ENCODE data around the gene CCDC157. TPM values are rescaled to one million over a fixed set of nuclear protein-coding genes. Genes with fewer than 3 reads are reported as not detected.

The CCDC157 gene
- total RNA-seq, 1 donor from 2014 or later = 9.3 TPM

DNA sequence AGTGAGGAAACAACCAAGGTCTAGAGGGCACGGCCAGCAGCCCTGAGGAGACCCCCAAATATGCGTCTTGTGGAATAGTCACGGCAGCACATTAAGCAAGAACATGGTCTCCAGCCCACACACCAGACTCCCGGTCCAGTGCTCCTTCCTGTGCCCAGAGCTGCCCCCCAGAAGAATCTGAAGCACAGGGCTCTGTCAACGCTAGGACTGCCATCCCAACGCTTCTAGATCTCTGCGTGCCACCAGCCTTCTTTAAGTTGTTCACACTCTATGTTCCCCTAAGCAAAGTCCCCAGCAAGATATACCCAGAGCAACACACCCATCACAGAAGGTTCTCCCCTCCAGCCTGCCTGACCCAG, 36.5 kb downstream of the CCDC157 start:
- TF ChIP-seq, protein P1, sequence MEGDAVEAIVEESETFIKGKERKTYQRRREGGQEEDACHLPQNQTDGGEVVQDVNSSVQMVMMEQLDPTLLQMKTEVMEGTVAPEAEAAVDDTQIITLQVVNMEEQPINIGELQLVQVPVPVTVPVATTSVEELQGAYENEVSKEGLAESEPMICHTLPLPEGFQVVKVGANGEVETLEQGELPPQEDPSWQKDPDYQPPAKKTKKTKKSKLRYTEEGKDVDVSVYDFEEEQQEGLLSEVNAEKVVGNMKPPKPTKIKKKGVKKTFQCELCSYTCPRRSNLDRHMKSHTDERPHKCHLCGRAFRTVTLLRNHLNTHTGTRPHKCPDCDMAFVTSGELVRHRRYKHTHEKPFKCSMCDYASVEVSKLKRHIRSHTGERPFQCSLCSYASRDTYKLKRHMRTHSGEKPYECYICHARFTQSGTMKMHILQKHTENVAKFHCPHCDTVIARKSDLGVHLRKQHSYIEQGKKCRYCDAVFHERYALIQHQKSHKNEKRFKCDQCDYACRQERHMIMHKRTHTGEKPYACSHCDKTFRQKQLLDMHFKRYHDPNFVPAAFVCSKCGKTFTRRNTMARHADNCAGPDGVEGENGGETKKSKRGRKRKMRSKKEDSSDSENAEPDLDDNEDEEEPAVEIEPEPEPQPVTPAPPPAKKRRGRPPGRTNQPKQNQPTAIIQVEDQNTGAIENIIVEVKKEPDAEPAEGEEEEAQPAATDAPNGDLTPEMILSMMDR (conservative IDR thresholded peaks at IDR 0.05) = no peak
- H3K27me3 Mint-ChIP-seq (ENCODE audit: low read depth) = peaks cover 24% of the 10 kb centered on the region
- peaks cover 53% of the 10 kb centered on the region for H3K4me1 Mint-ChIP-seq
- no peaks in the 10 kb centered on the region for H3K36me3 Mint-ChIP-seq (ENCODE audit: low read depth)
- H3K27ac Mint-ChIP-seq (ENCODE audit: unreplicated experiment) = peak overlapping the region; percentile 75
- no peaks in the 10 kb centered on the region for H3K9me3 Mint-ChIP-seq
- no peak for DNase-seq (ENCODE audit: low read depth, low spot score)
- peak overlapping the region; percentile 58 for H3K4me3 Mint-ChIP-seq

DNA sequence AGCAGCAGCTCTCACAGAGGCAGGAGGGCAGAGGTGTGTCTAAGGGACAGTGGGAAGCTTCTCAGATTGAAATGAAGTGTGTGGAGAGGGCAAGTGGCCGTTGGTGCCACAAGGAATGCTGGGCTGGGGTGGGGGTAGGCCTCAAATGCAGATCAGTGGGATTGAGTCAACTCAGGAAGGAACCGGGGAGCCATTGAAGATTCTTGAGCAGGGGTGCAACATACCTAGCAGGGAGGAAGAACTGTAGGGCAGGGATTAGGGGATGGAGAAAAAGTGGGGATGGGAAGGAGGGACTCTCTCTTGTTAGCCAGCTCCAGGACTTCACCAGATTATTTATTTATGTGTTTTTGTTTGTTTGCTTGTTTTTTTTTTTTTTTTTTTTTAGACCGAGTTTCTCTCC, 37.1 kb downstream of the CCDC157 start:
- TF ChIP-seq, protein P1 (conservative IDR thresholded peaks at IDR 0.05) = no peak
- H3K4me1 Mint-ChIP-seq = peaks cover 59% of the 10 kb centered on the region
- DNase-seq (ENCODE audit: low read depth, low spot score) = no peak
- H3K36me3 Mint-ChIP-seq (ENCODE audit: low read depth) = no peaks in the 10 kb centered on the region
- peak overlapping the region; percentile 58 for H3K4me3 Mint-ChIP-seq
- H3K27ac Mint-ChIP-seq (ENCODE audit: unreplicated experiment) = no peak overlapping the region
- peaks cover 28% of the 10 kb centered on the region for H3K27me3 Mint-ChIP-seq (ENCODE audit: low read depth)
- H3K9me3 Mint-ChIP-seq = no peaks in the 10 kb centered on the region

DNA sequence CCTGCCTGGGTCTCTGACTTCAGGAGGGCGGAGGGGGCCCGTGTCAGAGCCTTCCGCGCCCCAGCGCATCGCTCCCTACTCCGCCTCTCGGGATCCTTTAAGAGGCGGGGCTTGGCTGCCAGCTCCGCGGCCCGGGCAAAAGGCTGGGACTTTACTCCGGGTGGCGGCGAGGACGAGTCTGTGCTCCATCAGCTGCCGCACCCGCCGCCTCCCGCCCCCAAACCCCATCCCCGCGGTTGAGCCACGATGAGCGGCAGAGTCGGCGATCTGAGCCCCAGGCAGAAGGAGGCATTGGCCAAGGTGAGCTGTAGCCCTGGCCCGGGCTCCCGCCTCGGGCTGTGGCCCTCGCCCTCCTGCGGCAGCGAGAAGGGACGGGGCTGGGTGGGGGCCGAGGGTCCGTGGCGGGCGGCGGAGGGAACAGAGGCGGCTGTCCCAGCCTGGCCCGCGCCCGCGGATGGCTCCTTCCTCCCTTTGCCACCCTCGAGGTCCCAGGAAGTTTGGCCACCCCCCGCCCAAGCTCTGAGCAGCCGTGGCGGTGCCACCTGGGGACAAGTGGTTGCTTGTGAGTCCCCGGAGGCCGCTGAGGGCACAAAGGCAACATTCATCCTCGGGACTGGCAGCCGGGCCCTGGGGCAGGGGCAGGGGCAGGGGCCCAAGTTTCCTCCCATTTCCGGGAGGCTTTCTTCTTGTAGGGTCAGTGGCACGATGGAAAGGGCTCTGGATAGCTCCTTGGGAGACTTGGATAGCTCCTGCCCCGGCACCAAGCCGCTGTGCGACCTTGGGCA, 40.3 kb downstream of the CCDC157 start, which contains the start of gene SEC14L2:
Gene SEC14L2, plus strand, starts transcription at position 148 of the 785 bp plus-strand sequence. Its CDS starts 99 bp downstream, at position 247.
- Mint-ChIP-seq H3K36me3 (ENCODE audit: low read depth) (no peaks in the 10 kb centered on the region), H3K27ac (ENCODE audit: unreplicated experiment) (no peak within 1 kb of the TSS), H3K4me3 (peak within 1 kb of the TSS; percentile 92), H3K27me3 (ENCODE audit: low read depth) (peaks cover 28% of the 10 kb centered on the region), H3K4me1 (peaks cover 51% of the 10 kb centered on the region), H3K9me3 (no peaks in the 10 kb centered on the region)
- DNase-seq (ENCODE audit: low read depth, low spot score) = peak; percentile 45
- TF ChIP-seq, protein P1 (conservative IDR thresholded peaks at IDR 0.05) = no peak

DNA sequence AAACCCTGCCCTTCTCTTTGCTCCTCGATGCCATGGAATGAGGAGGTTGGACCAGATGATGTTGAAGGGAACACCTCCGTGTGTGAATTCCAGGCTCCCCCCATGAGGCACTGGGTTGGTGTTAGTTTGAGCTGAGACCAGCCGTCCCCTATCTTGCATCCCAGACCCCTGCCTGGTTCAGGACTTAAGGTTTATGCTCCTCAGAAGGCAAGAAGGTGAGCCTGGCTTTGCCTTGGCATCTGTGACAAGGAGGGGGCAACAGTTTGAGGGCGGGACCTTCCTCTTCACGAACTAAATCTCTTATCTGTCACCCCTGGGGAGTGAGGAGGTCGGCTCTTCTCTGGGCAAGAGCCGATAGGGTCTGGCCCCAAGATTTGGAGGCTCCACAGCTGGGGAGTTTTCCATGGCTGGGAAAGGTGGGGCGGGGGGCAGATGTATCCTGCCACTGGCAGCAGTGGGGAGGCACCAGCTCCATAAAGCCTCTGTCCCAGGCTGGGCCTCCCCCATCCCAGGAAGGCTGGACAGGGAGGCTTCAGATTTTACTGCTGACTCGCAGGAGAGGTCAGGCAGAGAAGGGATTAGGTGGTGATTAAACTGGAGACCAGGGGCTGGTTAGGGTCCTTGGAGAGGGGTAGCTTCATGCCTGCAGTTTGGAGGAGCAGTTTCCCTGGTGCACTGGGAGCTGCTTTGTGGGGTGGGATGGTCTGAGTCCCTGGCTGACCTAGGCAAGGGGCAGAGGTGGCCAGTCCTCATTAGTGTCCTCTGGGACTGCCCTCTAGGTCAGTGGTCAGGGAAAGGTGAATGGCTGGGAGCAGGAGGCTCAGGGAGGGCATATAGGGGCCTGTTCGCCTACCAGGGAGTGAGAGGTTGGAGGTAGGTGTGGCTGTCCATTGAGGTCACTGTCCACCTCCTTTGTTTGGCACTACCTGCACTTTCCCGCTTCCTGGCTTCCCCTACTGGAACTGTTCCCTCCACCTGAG, 41.1 kb downstream of the CCDC157 start:
- peaks cover 47% of the 10 kb centered on the region for H3K4me1 Mint-ChIP-seq
- no peak for DNase-seq (ENCODE audit: low read depth, low spot score)
- TF ChIP-seq, protein P1 (conservative IDR thresholded peaks at IDR 0.05) = no peak
- peaks cover 28% of the 10 kb centered on the region for H3K27me3 Mint-ChIP-seq (ENCODE audit: low read depth)
- peak overlapping the region; percentile 12 for H3K27ac Mint-ChIP-seq (ENCODE audit: unreplicated experiment)
- peak overlapping the region; percentile 87 for H3K4me3 Mint-ChIP-seq
- no peaks in the 10 kb centered on the region for H3K9me3 Mint-ChIP-seq
- H3K36me3 Mint-ChIP-seq (ENCODE audit: low read depth) = no peaks in the 10 kb centered on the region
